ENCODE data around the gene FXYD7.

DNA sequence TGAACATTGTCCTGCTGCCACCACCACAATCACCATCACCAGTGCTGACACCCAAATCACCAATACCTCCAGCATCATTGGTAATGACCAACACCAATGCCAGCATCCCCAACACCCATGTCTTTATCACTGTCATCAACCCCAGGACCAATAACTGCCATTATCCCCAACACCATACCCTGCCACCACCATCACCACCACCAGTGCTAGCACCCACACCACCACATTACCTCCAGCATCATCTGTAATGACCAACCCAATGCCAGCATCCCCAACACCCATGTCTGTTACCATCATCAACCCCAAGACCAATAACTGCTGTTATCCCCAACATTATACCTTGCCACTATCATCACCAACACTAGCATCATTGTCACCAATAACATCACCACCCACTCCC is 10.8 kb upstream of the FXYD7 start:
- TF ChIP-seq, protein P1, sequence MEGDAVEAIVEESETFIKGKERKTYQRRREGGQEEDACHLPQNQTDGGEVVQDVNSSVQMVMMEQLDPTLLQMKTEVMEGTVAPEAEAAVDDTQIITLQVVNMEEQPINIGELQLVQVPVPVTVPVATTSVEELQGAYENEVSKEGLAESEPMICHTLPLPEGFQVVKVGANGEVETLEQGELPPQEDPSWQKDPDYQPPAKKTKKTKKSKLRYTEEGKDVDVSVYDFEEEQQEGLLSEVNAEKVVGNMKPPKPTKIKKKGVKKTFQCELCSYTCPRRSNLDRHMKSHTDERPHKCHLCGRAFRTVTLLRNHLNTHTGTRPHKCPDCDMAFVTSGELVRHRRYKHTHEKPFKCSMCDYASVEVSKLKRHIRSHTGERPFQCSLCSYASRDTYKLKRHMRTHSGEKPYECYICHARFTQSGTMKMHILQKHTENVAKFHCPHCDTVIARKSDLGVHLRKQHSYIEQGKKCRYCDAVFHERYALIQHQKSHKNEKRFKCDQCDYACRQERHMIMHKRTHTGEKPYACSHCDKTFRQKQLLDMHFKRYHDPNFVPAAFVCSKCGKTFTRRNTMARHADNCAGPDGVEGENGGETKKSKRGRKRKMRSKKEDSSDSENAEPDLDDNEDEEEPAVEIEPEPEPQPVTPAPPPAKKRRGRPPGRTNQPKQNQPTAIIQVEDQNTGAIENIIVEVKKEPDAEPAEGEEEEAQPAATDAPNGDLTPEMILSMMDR (IDR thresholded peaks at IDR 0.05): no peak
- no peak for TF ChIP-seq ZFX (IDR thresholded peaks at IDR 0.05; ENCODE audit: borderline replicate concordance)

Measured in 22Rv1 (cell line).